Measurements from ENCODE around the gene IFT27.

The IFT27 gene

DNA sequence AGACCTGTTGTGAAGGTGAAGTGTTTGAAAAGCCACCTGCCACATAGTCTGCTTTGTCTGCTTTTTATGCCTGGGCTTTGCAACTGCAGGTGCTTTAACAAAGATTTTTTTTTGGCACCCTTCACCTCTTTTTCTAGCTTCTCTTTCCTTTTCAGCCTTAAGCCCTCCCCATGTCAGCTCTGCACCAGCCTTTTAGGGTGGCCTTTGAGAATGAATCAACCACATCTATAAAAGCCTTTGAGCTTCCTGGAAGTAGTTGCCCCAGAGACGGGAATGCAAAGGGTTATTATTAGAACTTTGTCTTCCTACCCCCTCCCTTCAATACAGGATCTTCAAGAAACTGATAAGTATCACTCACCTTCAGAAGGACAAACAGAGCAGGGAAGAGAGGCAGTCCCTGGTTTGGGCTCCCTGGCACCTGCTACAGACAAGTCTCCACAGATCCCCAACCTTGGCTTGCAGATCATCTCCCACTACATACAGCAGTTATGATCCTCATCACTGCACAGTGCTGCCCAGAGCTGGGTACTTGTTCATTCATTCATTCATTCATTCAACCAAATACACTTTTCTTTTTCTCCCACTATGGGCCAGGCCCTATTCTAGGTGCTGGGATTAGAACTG, 32.9 kb upstream of the IFT27 start:
- TF ChIP-seq, protein P1, sequence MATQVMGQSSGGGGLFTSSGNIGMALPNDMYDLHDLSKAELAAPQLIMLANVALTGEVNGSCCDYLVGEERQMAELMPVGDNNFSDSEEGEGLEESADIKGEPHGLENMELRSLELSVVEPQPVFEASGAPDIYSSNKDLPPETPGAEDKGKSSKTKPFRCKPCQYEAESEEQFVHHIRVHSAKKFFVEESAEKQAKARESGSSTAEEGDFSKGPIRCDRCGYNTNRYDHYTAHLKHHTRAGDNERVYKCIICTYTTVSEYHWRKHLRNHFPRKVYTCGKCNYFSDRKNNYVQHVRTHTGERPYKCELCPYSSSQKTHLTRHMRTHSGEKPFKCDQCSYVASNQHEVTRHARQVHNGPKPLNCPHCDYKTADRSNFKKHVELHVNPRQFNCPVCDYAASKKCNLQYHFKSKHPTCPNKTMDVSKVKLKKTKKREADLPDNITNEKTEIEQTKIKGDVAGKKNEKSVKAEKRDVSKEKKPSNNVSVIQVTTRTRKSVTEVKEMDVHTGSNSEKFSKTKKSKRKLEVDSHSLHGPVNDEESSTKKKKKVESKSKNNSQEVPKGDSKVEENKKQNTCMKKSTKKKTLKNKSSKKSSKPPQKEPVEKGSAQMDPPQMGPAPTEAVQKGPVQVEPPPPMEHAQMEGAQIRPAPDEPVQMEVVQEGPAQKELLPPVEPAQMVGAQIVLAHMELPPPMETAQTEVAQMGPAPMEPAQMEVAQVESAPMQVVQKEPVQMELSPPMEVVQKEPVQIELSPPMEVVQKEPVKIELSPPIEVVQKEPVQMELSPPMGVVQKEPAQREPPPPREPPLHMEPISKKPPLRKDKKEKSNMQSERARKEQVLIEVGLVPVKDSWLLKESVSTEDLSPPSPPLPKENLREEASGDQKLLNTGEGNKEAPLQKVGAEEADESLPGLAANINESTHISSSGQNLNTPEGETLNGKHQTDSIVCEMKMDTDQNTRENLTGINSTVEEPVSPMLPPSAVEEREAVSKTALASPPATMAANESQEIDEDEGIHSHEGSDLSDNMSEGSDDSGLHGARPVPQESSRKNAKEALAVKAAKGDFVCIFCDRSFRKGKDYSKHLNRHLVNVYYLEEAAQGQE (IDR thresholded peaks at IDR 0.05; ENCODE audit: insufficient read depth in 1 of 2, low read depth in 2 of 2, low read length in 2 of 2) = no peak
- TF ChIP-seq POLR2AphosphoS5 (IDR thresholded peaks at IDR 0.05; ENCODE audit: low read depth, low read length) (no peak), FOXP2 (optimal IDR thresholded peaks at IDR 0.05; ENCODE audit: borderline replicate concordance, extremely low read depth, extremely low read length, insufficient read depth) (no peak), TAF1 (IDR thresholded peaks at IDR 0.05; ENCODE audit: borderline replicate concordance, insufficient read depth, low read length) (no peak), SIN3A (IDR thresholded peaks at IDR 0.05; ENCODE audit: borderline replicate concordance, insufficient read depth, low read length) (no peak)

DNA sequence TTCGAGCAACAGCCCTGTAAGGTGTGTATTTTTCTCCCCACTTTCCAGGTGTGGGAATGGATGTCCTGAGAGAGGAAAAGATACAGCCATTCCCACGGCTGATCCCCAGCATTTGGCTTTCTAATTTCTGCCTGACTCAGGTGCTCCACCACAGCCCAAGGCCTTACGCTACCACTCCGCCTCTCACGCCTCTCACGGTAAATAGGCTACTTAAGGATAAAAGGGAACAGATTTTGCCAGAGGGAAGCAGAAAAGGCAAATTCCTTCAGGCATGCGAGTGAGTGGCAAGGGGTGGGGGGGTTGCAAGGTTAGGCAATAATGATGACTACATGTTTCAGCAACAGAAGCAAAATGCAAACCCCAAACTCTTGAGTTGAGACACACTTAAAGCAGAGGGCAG, 31.7 kb upstream of the IFT27 start:
- no peak for TF ChIP-seq TAF1 (IDR thresholded peaks at IDR 0.05; ENCODE audit: borderline replicate concordance, insufficient read depth, low read length)
- TF ChIP-seq, protein P1 (IDR thresholded peaks at IDR 0.05; ENCODE audit: insufficient read depth in 1 of 2, low read depth in 2 of 2, low read length in 2 of 2) = no peak
- no peak for TF ChIP-seq FOXP2 (optimal IDR thresholded peaks at IDR 0.05; ENCODE audit: borderline replicate concordance, extremely low read depth, extremely low read length, insufficient read depth)
- TF ChIP-seq SIN3A (IDR thresholded peaks at IDR 0.05; ENCODE audit: borderline replicate concordance, insufficient read depth, low read length) = no peak

DNA sequence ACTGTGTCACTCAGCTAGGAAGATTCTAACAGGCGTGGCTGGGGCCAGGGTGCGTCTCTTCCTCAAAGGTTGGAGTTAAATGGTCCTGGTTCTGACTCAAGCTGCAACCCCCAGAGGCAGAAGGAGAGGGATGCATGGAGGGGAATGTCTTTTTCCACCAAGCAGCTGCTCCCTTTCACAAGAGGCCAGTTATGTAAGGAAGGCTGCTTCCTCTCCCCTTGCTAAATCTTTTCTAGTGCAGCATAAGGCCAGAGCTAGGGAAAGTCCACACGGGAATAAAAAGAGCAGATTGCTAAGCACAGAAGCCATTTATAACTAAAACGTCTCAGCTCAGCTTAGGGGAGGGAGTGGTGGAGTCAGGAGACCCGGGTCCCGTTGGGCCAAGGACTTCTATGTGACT, 30.9 kb upstream of the IFT27 start:
- TF ChIP-seq POLR2AphosphoS5 (IDR thresholded peaks at IDR 0.05; ENCODE audit: low read depth, low read length) = no peak
- TF ChIP-seq, protein P1 (IDR thresholded peaks at IDR 0.05; ENCODE audit: insufficient read depth in 1 of 2, low read depth in 2 of 2, low read length in 2 of 2) = no peak
- no peak for TF ChIP-seq SIN3A (IDR thresholded peaks at IDR 0.05; ENCODE audit: borderline replicate concordance, insufficient read depth, low read length)
- TF ChIP-seq FOXP2 (optimal IDR thresholded peaks at IDR 0.05; ENCODE audit: borderline replicate concordance, extremely low read depth, extremely low read length, insufficient read depth) = no peak

DNA sequence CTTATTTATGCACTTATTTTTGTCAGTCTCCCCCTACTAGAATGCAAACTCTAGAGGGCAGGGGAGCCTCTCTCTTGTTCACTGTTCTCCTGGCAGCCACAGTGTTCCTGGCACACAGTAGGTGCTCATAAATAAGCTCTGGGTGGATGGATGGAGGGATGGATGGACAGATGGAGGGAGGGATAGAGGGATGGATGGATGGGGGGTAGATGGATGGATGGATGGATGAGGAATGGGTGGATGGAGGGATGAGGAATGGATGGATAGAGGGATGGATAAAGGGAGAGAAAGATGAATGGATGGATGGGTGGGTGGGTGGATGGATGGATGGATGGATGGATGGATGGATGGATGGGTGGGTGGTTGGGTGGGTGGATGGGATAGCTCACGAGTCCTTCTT, 27.4 kb upstream of the IFT27 start:
- TF ChIP-seq SIN3A (IDR thresholded peaks at IDR 0.05; ENCODE audit: borderline replicate concordance, insufficient read depth, low read length) (no peak), POLR2AphosphoS5 (IDR thresholded peaks at IDR 0.05; ENCODE audit: low read depth, low read length) (no peak), FOXP2 (optimal IDR thresholded peaks at IDR 0.05; ENCODE audit: borderline replicate concordance, extremely low read depth, extremely low read length, insufficient read depth) (no peak)

DNA sequence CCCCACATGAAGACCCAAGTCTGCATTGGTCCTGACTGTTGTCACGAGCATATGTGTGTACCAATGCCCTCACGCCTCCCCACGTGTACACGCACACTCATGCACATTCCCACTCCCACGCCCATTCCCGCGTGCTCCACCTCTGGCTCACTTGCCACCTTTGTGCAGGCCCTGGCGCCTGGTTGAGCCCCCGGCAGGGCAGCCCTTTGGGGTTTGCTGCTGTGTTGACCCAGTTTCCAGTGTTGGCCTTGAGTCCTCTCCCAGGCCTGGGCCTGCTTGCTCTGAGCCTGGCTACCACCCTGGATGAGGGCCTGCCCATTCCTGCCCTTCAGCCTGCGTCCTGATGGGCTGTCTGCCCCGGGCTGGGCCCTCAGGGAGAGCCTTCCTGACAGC, 22.8 kb upstream of the IFT27 start:
- no peak for TF ChIP-seq POLR2AphosphoS5 (IDR thresholded peaks at IDR 0.05; ENCODE audit: low read depth, low read length)
- TF ChIP-seq, protein P1 (IDR thresholded peaks at IDR 0.05; ENCODE audit: insufficient read depth in 1 of 2, low read depth in 2 of 2, low read length in 2 of 2) = no peak
- no peak for TF ChIP-seq TAF1 (IDR thresholded peaks at IDR 0.05; ENCODE audit: borderline replicate concordance, insufficient read depth, low read length)
- TF ChIP-seq SIN3A (IDR thresholded peaks at IDR 0.05; ENCODE audit: borderline replicate concordance, insufficient read depth, low read length) = no peak
- TF ChIP-seq FOXP2 (optimal IDR thresholded peaks at IDR 0.05; ENCODE audit: borderline replicate concordance, extremely low read depth, extremely low read length, insufficient read depth) = no peak
